Stimulated activated effector memory CD8-positive, alpha-beta T cell treated with anti-CD3 and anti-CD28 coated beads, Interleukin-12 subunit alpha, Interleukin-12 subunit beta, amount 100 ng/mL, for 72 hours (primary cell): ENCODE measurements around the gene RNFT2.

Experiments used
- ATAC-seq: fragments of 150-1000 bp; cut with Tn5 transposase; 2 replicates; pipeline ENCODE4 v1.10.0; 2021
- DNase-seq, 2 donors: peaks; one replicate each; pipeline ENCODE4 v3.0.0; 2021 to 2022; ENCODE audit warnings: low spot score in 2 of 2
- H3K27ac Mint-ChIP-seq: one replicate; pipeline ENCODE4 v1.8.0; 2022; ENCODE audit warnings: mild to moderate bottlenecking, mixed read lengths
- H3K36me3 Mint-ChIP-seq: one replicate; pipeline ENCODE4 v1.8.0; 2022; ENCODE audit warnings: mild to moderate bottlenecking, mixed read lengths
- H3K4me1 Mint-ChIP-seq: one replicate; pipeline ENCODE4 v1.8.0; 2022; ENCODE audit warnings: mixed read lengths
- H3K4me3 Mint-ChIP-seq: one replicate; pipeline ENCODE4 v1.8.0; 2022; ENCODE audit warnings: mild to moderate bottlenecking, mixed read lengths
- H3K9me3 Mint-ChIP-seq: one replicate; pipeline ENCODE4 v1.8.0; 2022; ENCODE audit warnings: mixed read lengths

Gene RNFT2

DNA sequence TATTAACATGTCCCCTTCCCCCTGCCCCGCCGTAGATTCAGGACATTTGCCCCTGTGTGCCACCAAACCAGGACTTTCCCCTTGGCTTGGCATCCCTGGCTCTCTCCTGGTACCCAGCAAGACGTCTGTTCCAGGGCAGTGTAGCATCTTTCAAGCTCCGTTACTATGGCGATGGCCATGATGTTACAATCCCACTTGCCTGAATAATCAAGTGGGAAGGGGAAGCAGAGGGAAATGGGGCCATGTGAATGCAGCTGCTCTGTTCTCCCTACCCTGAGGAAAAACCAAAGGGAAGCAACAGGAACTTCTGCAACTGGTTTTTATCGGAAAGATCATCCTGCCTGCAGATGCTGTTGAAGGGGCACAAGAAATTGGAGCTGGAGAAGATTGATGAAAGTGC is 114.2 kb downstream of the RNFT2 start:
- Mint-ChIP-seq H3K9me3 (no peaks in the 10 kb centered on the region), H3K4me1 (no peaks in the 10 kb centered on the region), H3K36me3 (no peaks in the 10 kb centered on the region), H3K4me3 (no peak overlapping the region), H3K27ac (no peak overlapping the region)
- no peak for ATAC-seq
- no peak for DNase-seq

DNA sequence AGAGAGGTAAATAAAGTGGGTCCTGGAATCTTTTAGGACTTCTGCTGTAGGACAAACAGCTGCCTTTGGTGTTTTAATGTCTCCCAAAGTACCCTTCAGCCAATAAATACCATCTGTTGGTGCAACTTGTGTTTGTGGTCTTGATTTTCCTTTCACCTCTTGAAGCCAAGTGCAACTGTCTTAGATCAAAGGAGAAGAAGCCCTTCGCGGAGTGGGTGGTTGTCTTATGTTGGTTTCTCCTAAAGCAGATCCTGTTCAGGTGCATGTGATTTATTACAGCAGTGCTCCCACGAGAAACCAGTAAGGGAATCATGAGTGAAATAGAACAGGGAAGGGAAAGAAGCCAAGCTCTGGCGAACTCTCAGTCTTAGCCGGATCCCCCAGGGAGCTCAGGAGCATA is 115.4 kb downstream of the RNFT2 start:
- Mint-ChIP-seq H3K27ac (no peak overlapping the region), H3K4me3 (no peak overlapping the region), H3K4me1 (no peaks in the 10 kb centered on the region), H3K9me3 (no peaks in the 10 kb centered on the region), H3K36me3 (no peaks in the 10 kb centered on the region)
- DNase-seq (no peak), ATAC-seq (no peak)

DNA sequence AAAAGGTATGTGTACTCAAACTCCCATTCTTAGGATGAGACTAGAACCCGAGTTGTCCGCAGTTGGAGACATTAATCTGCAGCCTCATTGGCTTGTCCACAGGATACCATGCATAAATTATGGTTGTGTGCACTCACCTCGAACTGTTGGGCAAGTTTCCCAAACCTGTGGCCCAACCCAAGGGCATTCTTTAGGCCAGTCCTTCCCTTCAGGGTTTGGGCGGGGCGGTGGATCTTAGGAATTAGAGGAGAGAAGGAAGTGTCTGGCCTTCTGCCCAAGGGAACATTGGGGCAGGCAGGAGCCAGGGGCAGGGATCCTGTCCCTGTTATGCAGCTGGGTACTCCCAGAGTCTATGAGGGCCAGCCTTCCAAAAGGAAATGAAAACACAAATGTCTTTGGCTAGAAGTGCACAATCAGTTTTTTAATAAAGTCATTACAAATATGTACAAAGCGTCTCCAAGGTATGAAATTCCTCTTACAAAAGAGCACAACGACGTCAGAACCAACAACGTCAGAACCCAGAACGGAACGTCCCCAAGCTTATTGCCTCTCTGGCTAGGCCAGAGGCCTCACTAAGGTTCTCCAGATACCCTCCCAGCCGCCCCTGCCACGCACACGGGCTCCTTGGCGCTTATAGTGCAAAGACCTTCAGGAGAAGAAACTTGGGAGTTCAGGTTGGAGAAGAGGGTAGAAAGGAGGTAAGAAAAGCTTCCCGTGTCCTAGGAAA is 117.8 kb downstream of the RNFT2 start:
- no peak overlapping the region for H3K27ac Mint-ChIP-seq
- H3K36me3 Mint-ChIP-seq: no peaks in the 10 kb centered on the region
- H3K4me1 Mint-ChIP-seq: no peaks in the 10 kb centered on the region
- H3K4me3 Mint-ChIP-seq: no peak overlapping the region
- ATAC-seq: no peak
- no peaks in the 10 kb centered on the region for H3K9me3 Mint-ChIP-seq
- DNase-seq: no peak

DNA sequence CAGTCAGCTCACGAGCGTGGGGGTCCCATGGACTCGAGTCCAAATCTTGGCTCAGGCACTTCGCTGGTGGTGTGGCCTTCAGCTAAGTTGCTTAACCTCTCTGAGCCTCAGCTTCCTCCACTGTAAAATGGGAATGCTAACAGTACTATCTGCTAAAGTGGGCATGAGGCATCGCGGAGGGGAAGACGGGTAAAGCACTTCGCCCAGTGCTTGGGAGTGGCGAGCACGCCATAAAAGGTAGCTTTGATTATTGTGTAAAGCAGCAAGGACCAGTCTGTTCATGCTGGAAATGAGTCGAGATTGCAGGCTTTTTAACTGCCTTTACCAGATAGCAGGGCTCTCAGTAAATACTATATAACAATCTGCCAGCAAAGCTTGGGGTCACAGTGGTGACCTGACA is 118.6 kb downstream of the RNFT2 start:
- Mint-ChIP-seq H3K4me1 (peaks cover 6% of the 10 kb centered on the region), H3K4me3 (no peak overlapping the region), H3K9me3 (no peaks in the 10 kb centered on the region), H3K27ac (no peak overlapping the region), H3K36me3 (no peaks in the 10 kb centered on the region)
- DNase-seq: no peak
- ATAC-seq: no peak

DNA sequence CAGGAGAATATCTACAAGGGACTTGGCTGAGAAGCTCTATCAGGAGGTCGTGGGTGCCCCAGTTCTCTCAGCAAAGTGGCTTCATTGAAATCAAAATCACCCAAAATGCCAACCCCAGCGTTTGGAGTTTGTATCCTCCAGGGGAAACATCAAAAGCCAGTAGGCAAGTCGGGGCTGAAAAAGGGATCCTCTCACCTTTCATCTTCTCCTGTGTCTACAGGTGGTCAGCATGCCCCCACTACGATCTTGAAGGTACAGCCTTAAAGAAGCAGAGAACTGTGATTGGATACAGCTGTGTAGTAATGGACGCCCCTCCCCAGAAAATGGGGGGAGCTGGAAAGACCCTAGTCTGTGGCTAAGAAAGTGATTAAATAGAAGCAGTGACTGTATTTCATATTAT is 121.0 kb downstream of the RNFT2 start:
- Mint-ChIP-seq H3K4me1 (peaks cover 7% of the 10 kb centered on the region), H3K27ac (no peak overlapping the region)

DNA sequence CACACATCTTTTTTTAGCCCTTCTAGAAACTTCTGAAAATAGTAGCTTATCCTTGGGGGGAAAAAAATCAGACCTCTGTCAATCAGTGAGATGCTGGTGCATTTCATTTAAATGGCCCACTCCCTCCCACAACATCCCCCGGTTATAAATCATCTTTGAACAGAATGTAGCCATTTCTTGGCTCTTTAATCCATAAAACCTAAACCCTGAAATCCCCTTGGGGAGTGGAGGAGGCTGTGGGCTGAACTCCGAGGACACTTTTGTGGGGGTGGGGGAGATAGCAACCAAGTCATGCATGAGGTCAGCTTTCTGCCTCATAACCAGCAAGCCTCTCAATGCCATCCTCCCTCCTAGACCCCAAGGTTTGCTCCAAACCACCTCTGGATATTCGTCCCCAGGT is 122.1 kb downstream of the RNFT2 start:
- H3K27ac Mint-ChIP-seq: no peak overlapping the region
- H3K4me1 Mint-ChIP-seq: peaks cover 7% of the 10 kb centered on the region
- no peaks in the 10 kb centered on the region for H3K9me3 Mint-ChIP-seq
- no peaks in the 10 kb centered on the region for H3K36me3 Mint-ChIP-seq
- DNase-seq: no peak
- ATAC-seq: no peak
- H3K4me3 Mint-ChIP-seq: no peak overlapping the region

More for the DNA sequence above, 121.0 kb downstream of the RNFT2 start:
- no peak for ATAC-seq
- no peaks in the 10 kb centered on the region for H3K36me3 Mint-ChIP-seq
- no peaks in the 10 kb centered on the region for H3K9me3 Mint-ChIP-seq
- H3K4me3 Mint-ChIP-seq: no peak overlapping the region
- DNase-seq: no peak

DNA sequence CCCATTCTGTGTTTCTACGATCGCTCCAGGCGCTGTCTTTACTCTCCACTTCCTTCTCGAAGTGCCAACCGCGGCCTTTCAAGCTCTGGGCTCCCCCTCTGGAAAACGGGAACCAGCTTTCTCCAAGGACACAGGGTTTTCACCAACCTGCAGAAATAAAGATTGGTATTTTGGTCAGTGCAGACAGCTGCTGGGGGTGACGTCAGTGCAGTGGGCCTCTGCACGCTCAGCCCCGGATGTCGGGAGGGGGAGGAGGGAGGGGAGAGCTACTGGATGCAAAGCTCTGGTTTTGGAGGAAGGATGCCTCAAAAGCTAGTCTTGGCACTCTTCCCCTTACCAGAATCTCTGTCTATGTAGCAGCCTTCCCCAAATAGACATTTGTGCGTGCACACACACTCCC is 123.2 kb downstream of the RNFT2 start:
- Mint-ChIP-seq H3K4me3 (no peak overlapping the region), H3K4me1 (peaks cover 7% of the 10 kb centered on the region), H3K36me3 (no peaks in the 10 kb centered on the region), H3K27ac (no peak overlapping the region), H3K9me3 (no peaks in the 10 kb centered on the region)
- ATAC-seq (peak; percentile 75), DNase-seq (no peak)

DNA sequence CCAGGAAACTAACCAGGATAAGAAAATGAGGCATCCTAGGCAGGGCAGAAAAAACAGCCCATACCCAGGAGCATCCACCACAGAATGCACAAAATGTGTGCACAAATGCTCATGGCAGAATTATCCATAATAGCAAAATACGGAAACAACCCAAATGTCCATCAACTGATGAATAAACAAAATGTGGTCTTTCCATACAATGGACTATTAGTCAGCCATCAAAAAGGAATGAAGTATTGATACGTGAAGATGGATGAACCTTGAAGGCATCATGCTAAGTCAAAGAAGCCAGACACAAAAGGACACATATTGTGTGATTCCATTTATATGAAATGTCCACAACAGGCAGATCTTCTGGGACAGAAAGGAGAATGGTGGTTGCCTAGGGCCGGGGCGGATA is 124.1 kb downstream of the RNFT2 start:
- Mint-ChIP-seq H3K4me3 (no peak overlapping the region), H3K36me3 (no peaks in the 10 kb centered on the region), H3K4me1 (peaks cover 7% of the 10 kb centered on the region), H3K9me3 (no peaks in the 10 kb centered on the region), H3K27ac (no peak overlapping the region)
- no peak for DNase-seq
- ATAC-seq: no peak

DNA sequence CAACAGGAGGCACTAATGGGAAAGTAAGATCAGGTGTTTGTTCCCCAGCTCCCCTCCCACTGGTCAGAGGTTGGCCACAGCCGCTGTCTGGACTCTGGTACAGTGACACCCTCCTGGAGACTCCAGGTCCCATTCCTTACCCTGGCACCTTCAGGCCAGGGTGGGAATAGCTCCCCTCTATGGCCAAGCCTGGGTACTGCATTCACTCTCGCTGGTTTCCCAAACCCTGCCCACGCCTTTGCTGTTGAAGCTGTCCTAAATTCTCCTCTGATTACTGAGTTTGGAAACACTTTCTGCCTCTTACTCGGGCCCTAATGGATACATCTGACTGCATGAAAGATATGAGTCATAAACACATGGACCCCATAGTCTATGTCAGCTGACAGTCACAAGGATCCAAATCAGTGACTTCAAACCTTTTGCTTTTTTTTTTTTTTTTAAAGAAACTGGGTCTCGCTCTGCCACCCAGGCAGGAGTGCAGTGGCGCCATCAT is 125.2 kb downstream of the RNFT2 start:
- DNase-seq (no peak), ATAC-seq (no peak)
- Mint-ChIP-seq H3K4me1 (peaks cover 7% of the 10 kb centered on the region), H3K4me3 (no peak overlapping the region), H3K9me3 (no peaks in the 10 kb centered on the region), H3K36me3 (no peaks in the 10 kb centered on the region), H3K27ac (no peak overlapping the region)

DNA sequence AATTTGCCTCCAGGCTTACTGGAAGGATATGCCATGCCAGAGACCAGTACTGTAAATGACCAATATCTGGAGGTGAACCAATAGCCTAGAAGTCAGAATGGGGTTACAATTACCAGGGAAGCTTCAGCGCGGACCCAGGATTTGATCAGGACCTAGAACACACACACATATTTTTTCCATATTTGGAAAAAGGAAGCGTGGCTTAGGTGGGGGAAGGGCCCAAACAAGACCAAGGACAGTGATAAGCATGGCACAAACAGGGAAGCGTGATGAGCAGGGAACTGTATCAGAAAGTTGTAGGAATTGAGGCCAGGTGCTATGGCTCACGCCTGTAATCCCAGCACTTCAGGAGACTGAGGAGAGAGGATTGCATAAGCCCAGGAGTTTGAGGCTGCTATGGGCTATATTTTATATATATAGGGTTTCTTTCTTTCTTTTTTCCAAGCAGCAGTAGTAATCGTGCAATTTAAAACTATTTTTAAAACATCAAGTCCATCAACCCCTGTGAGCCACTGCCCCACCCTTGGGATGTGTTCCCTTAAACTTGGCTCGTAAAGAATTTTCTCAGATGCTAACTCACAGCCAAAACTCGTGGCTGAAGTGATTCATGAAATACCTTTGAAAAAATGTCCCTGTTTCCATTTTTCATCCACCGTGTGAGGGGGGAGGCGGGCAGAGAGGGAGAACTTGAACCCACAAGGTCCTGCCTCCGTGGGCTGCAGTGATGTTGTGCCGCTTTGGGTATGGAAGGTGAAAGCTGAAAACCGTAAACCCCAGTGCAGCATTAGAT is 126.5 kb downstream of the RNFT2 start:
- Mint-ChIP-seq H3K27ac (no peak overlapping the region), H3K4me1 (peaks cover 7% of the 10 kb centered on the region), H3K36me3 (no peaks in the 10 kb centered on the region), H3K9me3 (no peaks in the 10 kb centered on the region), H3K4me3 (no peak overlapping the region)
- DNase-seq (no peak), ATAC-seq (no peak)

DNA sequence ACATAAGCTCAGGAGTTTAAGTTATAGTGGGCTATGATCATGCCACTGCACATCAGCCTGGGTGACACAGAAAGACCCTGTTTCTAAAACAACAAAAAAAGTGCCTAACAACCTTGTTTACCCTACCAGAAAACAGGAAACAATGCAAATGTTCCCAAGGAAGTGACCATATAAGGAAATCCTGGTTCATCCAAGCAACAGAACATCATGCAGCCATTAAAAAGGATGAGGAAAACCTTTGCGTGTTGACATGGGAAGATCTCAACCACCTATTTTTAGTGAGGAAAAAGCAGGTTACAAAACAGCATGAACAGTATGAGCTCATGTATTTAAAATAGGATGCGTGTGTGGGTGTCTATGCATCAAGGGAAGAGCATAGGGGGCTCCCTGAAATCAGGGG is 129.4 kb downstream of the RNFT2 start:
- H3K36me3 Mint-ChIP-seq: no peaks in the 10 kb centered on the region
- H3K4me3 Mint-ChIP-seq: no peak overlapping the region
- H3K27ac Mint-ChIP-seq: no peak overlapping the region
- no peak for ATAC-seq
- no peak for DNase-seq
- H3K9me3 Mint-ChIP-seq: no peaks in the 10 kb centered on the region
- peaks cover 2% of the 10 kb centered on the region for H3K4me1 Mint-ChIP-seq

DNA sequence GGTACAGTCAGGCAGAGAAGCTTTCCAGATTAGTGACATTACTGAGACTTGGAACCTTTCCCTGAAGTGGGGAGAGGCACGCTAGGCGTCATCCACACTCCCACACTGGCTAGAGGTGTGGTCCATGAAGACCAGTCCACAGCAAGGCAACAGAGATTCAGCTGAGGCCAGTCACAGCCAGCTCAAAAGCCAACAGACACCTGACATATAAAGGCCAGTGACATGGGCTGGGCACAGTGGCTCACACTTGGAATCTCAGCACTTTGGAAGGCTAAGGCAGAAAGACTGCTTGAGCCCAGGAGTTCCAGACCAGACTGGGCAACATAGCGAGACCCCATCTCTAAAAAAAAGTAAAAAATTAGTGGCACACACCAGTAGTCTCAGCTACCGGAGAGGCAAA is 132.2 kb downstream of the RNFT2 start:
- peaks cover 6% of the 10 kb centered on the region for H3K4me1 Mint-ChIP-seq
- no peaks in the 10 kb centered on the region for H3K36me3 Mint-ChIP-seq
- H3K9me3 Mint-ChIP-seq: no peaks in the 10 kb centered on the region
- no peak for DNase-seq
- no peak overlapping the region for H3K27ac Mint-ChIP-seq
- no peak overlapping the region for H3K4me3 Mint-ChIP-seq
- no peak for ATAC-seq

DNA sequence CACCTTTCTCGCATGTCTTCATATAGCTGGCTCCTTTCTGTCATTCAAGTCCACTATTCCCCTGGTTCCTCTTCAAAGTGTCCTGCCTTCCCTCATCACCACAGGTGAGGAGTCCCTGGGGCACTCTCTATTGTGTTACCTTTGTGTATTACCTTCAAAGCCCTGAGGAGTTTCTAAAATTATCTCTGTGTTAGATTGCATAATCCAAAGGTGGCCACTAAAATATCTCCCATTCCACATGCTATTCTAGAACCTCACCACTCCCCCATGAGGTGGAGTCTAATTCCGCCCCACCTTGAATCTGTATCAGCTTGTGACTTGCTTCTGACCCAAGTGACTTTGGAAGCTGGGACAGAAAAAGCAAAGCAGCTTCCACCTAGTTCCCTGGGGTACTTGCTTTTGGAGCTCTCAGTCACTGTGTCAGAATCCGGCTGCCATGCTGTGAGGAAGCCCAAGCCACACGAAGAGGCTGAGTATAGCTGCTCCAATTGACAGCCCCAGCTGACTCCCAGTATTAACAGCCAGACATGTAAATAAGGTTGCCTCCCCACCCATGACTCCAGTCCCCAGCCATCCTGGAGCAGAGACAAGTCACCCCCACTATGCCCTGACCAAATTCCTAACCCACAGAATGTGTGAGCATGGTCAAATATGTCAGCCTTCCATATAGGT is 136.3 kb downstream of the RNFT2 start:
- Mint-ChIP-seq H3K9me3 (no peaks in the 10 kb centered on the region), H3K4me3 (no peak overlapping the region), H3K4me1 (peaks cover 13% of the 10 kb centered on the region), H3K36me3 (no peaks in the 10 kb centered on the region), H3K27ac (no peak overlapping the region)
- DNase-seq: no peak
- ATAC-seq: no peak

DNA sequence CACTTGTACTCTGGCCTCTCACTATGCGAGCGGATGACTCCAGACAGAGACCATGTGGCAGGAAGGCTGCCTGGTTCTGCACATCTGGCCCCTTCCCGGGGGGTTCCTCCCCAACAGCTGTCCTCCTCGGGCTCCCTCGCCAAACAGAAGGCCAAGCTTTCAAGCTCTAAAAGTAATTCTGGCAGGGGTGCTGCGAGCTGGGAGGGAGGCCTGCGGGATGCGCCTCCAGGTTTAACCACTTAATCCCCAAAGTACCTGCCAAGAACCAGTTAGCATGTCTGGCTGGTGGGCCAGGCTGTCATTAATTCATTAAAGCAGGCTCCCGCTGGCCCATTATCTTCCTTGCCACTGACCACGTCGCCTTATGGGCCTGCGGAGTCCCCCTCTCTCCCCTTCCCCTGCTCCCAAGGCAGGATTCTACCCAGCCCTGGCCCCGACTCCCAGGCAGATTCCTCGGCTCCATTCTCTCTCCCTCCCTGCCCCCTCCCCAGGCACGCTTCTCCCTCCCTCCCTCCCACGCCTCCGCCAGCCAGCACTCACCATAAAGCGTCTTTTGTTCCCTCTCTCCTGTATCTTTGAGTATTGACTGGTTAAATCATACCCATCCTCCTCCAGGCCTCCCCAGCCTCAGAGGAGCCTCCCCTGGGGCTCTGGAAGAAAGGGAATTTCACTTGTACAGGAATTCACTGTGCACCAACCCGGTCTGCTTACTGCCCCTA is 138.2 kb downstream of the RNFT2 start:
- no peaks in the 10 kb centered on the region for H3K36me3 Mint-ChIP-seq
- H3K9me3 Mint-ChIP-seq: no peaks in the 10 kb centered on the region
- ATAC-seq (no peak), DNase-seq (no peak)
- H3K4me3 Mint-ChIP-seq: no peak overlapping the region
- peaks cover 27% of the 10 kb centered on the region for H3K4me1 Mint-ChIP-seq
- H3K27ac Mint-ChIP-seq: no peak overlapping the region
